H1 (cell line): ENCODE results near the gene LRRC61. TPM values are rescaled to one million over a fixed set of nuclear protein-coding genes. Genes with fewer than 3 reads are reported as not detected.
A peak's percentile ranks its signal among the peaks of the same experiment; 100 is the strongest.

ENCODE experiments used
- CTCF ChIA-PET: fragments of 300-600 bp; sonication (Branson Sonifier 250); formaldehyde crosslinking; loops from one replicate; lab custom pipeline; 2021; ENCODE audit not compliant: partially characterized antibody; lab: Charles Lee
- POLR2A ChIA-PET: fragments of 300-600 bp; sonication (Branson Sonifier 250); formaldehyde crosslinking; loops from one replicate; lab custom pipeline; 2021; ENCODE audit warnings: inconsistent platforms; ENCODE audit not compliant: partially characterized antibody; lab: Charles Lee
- DNase-seq, 2 experiments: peaks; one replicate each; pipeline versions ENCODE4 v3.0.0 to v3.0.0-alpha.2; 2010 to 2022; ENCODE audit warnings: low spot score in 2 of 2, low read depth in 1 of 2, mixed read lengths in 1 of 2
- FAIRE-seq: peaks from 2 replicates; lab custom pipeline; 2011; peaks lifted over from hg19 to GRCh38; lab: Jason Lieb, UNC
- H2AFZ ChIP-seq: 2 replicates; pipeline ENCODE4 v1.8.1; 2012; ENCODE audit warnings: low read length, inconsistent platforms
- H2AK5ac ChIP-seq: 2 replicates; pipeline ENCODE4 v1.6.1; 2013; ENCODE audit warnings: low read depth, low read length
- H2BK120ac ChIP-seq: replicated peaks from 2 replicates; pipeline ENCODE3; 2013; ENCODE audit warnings: low read depth, low read length, inconsistent platforms
- H2BK12ac ChIP-seq: 2 replicates; pipeline ENCODE4 v1.6.1; 2013; ENCODE audit warnings: low read depth, low read length
- H2BK15ac ChIP-seq: 2 replicates; pipeline ENCODE4 v1.6.1; 2013; ENCODE audit warnings: low read length
- H2BK20ac ChIP-seq: 2 replicates; pipeline ENCODE4 v1.6.1; 2013; ENCODE audit warnings: low read length
- H2BK5ac ChIP-seq: 2 replicates; pipeline ENCODE4 v1.6.1; 2013; ENCODE audit warnings: low read depth, low read length
- H3K14ac ChIP-seq: 2 replicates; pipeline ENCODE4 v1.6.1; 2013; ENCODE audit warnings: inconsistent platforms; ENCODE audit not compliant: insufficient read length
- H3K18ac ChIP-seq: 2 replicates; pipeline ENCODE4 v1.6.1; 2013; ENCODE audit warnings: low read length; ENCODE audit errors: extremely low read depth
- H3K23ac ChIP-seq: 2 replicates; pipeline ENCODE4 v1.6.1; 2013; ENCODE audit warnings: inconsistent platforms; ENCODE audit not compliant: insufficient read length
- H3K23me2 ChIP-seq: 2 replicates; pipeline ENCODE4 v1.6.1; 2013; ENCODE audit warnings: low read depth, low read length
- H3K27ac ChIP-seq: 2 replicates; pipeline ENCODE4 v1.6.1; 2011; ENCODE audit warnings: low read depth, low read length, inconsistent platforms
- H3K27me3 ChIP-seq, 4 experiments: replicated peaks in 1 of 4; 1 replicate in 1 of 4; 2 replicates in 3 of 4; pipeline versions ENCODE4 v1.6.1 to v1.8.1; 2011 to 2013; ENCODE audit warnings: low read length in 3 of 4, mild to moderate bottlenecking in 3 of 4, inconsistent platforms in 2 of 4, mixed read lengths in 2 of 4, moderate library complexity in 1 of 4; ENCODE audit not compliant: control insufficient read depth in 3 of 4, insufficient read depth in 3 of 4; ENCODE audit errors: extremely low read depth in 1 of 4
- H3K36me3 ChIP-seq, 4 experiments: 2 replicates each; pipeline versions ENCODE4 v1.6.1 to v1.8.1; 2011 to 2013; ENCODE audit warnings: mild to moderate bottlenecking in 4 of 4, low read length in 3 of 4, moderate library complexity in 2 of 4, control low read depth in 1 of 4, inconsistent platforms in 1 of 4; ENCODE audit not compliant: insufficient read depth in 4 of 4, control insufficient read depth in 2 of 4
- H3K4ac ChIP-seq: replicated peaks from 2 replicates; pipeline ENCODE3; 2013; ENCODE audit warnings: low read length, low read depth, mixed read lengths, inconsistent platforms; ENCODE audit not compliant: insufficient read length
- H3K4me1 ChIP-seq, 4 experiments: replicated peaks in 1 of 4; 1 replicate in 1 of 4; 2 replicates in 3 of 4; pipeline versions ENCODE4 v1.6.1 to v1.8.1; 2011 to 2013; ENCODE audit warnings: low read length in 3 of 4, inconsistent platforms in 2 of 4, mixed read lengths in 1 of 4; ENCODE audit not compliant: insufficient read depth in 4 of 4, control insufficient read depth in 3 of 4
- H3K4me2 ChIP-seq, 2 experiments: 2 replicates each; pipeline versions ENCODE4 v1.6.1 to v1.8.1; 2011 to 2013; ENCODE audit warnings: low read depth in 2 of 2, low read length in 2 of 2, control low read depth in 1 of 2, inconsistent platforms in 1 of 2, mild to moderate bottlenecking in 1 of 2; ENCODE audit not compliant: insufficient read depth in 1 of 2
- H3K4me3 ChIP-seq, 4 experiments: fragments of 200-600, 300-600 bp in 1 of 4; sonication (generic), shearing (Covaris generic), sonication (Bioruptor Twin) in 1 of 4; 2 replicates each; pipeline versions ENCODE4 v1.5.1 to v1.8.1; 2011 to 2016; ENCODE audit warnings: low read length in 4 of 4, low read depth in 3 of 4, control low read depth in 2 of 4, inconsistent platforms in 2 of 4, mild to moderate bottlenecking in 2 of 4, mixed read lengths in 1 of 4, moderate library complexity in 1 of 4; ENCODE audit not compliant: insufficient read depth in 2 of 4; ENCODE audit errors: extremely low read depth in 1 of 4
- H3K56ac ChIP-seq: replicated peaks from 2 replicates; pipeline ENCODE3; 2013; ENCODE audit warnings: low read depth, mild to moderate bottlenecking, mixed read lengths, low read length, inconsistent platforms; ENCODE audit not compliant: insufficient read length
- H3K79me1 ChIP-seq: 2 replicates; pipeline ENCODE4 v1.6.1; 2013; ENCODE audit warnings: low read depth, low read length, control low read depth
- H3K79me2 ChIP-seq, 2 experiments: 2 replicates each; pipeline versions ENCODE4 v1.6.1 to v1.8.1; 2012 to 2013; ENCODE audit warnings: low read length in 2 of 2, mild to moderate bottlenecking in 2 of 2, inconsistent platforms in 1 of 2; ENCODE audit not compliant: insufficient read depth in 2 of 2, control insufficient read depth in 1 of 2
- H3K9ac ChIP-seq, 4 experiments: replicated peaks in 1 of 4; 1 replicate in 1 of 4; 2 replicates in 3 of 4; pipeline versions ENCODE4 v1.6.1 to v1.8.1; 2011 to 2013; ENCODE audit warnings: low read depth in 3 of 4, low read length in 3 of 4, control low read depth in 2 of 4, mild to moderate bottlenecking in 2 of 4, moderate library complexity in 2 of 4, inconsistent platforms in 1 of 4; ENCODE audit errors: extremely low read depth in 1 of 4
- H3K9me3 ChIP-seq, 2 experiments: 2 replicates each; pipeline versions ENCODE4 v1.6.1 to v1.8.1; 2012 to 2013; ENCODE audit warnings: mild to moderate bottlenecking in 2 of 2, moderate library complexity in 2 of 2, control low read depth in 1 of 2, inconsistent platforms in 1 of 2, low read depth in 1 of 2, low read length in 1 of 2, mixed read lengths in 1 of 2; ENCODE audit not compliant: insufficient read depth in 2 of 2
- H4K20me1 ChIP-seq, 2 experiments: replicated peaks in 1 of 2; 2 replicates each; pipeline versions ENCODE3 to v1.8.1; 2011 to 2013; ENCODE audit warnings: inconsistent platforms in 2 of 2, low read length in 2 of 2, mild to moderate bottlenecking in 1 of 2; ENCODE audit not compliant: insufficient read depth in 2 of 2, control insufficient read depth in 1 of 2
- H4K5ac ChIP-seq: 2 replicates; pipeline ENCODE4 v1.6.1; 2013; ENCODE audit warnings: low read length, low read depth, mixed read lengths, inconsistent platforms; ENCODE audit not compliant: insufficient read length
- H4K8ac ChIP-seq: 2 replicates; pipeline ENCODE4 v1.8.0; 2013; ENCODE audit warnings: mild to moderate bottlenecking, moderate library complexity, low read length, inconsistent platforms; ENCODE audit not compliant: insufficient read depth; ENCODE audit errors: extremely low read depth
- H4K91ac ChIP-seq: replicated peaks from 2 replicates; pipeline ENCODE3; 2013; ENCODE audit warnings: low read length, mixed read lengths, inconsistent platforms; ENCODE audit not compliant: insufficient read length
- BACH1 ChIP-seq: IDR thresholded peaks from 2 replicates; pipeline ENCODE4 v1.6.1; 2012; ENCODE audit warnings: low read length, improper control_type of control experiment
- CTCF ChIP-seq, 3 experiments: IDR thresholded peaks; 1 replicate in 2 of 3; 2 replicates in 1 of 3; pipeline versions ENCODE4 v1.5.1 to v1.6.1; 2011; ENCODE audit warnings: low read length in 3 of 3, mild to moderate bottlenecking in 3 of 3, inconsistent platforms in 2 of 3, low read depth in 1 of 3, moderate library complexity in 1 of 3; ENCODE audit not compliant: insufficient read depth in 1 of 3; ENCODE audit errors: control extremely low read depth in 1 of 3
- EGR1 ChIP-seq: IDR thresholded peaks from 2 replicates; pipeline ENCODE4 v1.6.1; 2011; ENCODE audit warnings: low read depth, low read length, borderline replicate concordance
- MAFK ChIP-seq: IDR thresholded peaks from 2 replicates; pipeline ENCODE4 v1.6.1; 2012; ENCODE audit warnings: low read depth, mild to moderate bottlenecking, improper control_type of control experiment, low read length
- PHF8 ChIP-seq: fragments of 200-600 bp; sonication (generic); conservative IDR thresholded peaks from 2 replicates; pipeline ENCODE4 v1.7.1; 2012; ENCODE audit warnings: low read depth, mild to moderate bottlenecking, inconsistent platforms, low read length, moderate library complexity
- SP1 ChIP-seq: IDR thresholded peaks from 2 replicates; pipeline ENCODE4 v1.6.1; 2011; ENCODE audit warnings: low read depth, low read length
- SUZ12 ChIP-seq: fragments of 200-600 bp; sonication (generic); IDR thresholded peaks from 2 replicates; pipeline ENCODE4 v1.6.1; 2012; ENCODE audit warnings: mild to moderate bottlenecking, inconsistent platforms, low read length, moderate library complexity, mixed read lengths
- USF2 ChIP-seq: IDR thresholded peaks from 2 replicates; pipeline ENCODE4 v1.6.1; 2011; ENCODE audit warnings: low read length, improper control_type of control experiment
- YY1 ChIP-seq: IDR thresholded peaks from 2 replicates; pipeline ENCODE4 v1.6.1; 2011; ENCODE audit warnings: low read depth, mild to moderate bottlenecking, low read length
- WGBS, 2 experiments: shearing (Covaris generic) in 1 of 2; methylation state at CpG; one replicate each; pipeline versions ENCODE4 v1.1.6 to v1.1.7; 2013 to 2015; ENCODE audit warnings: low lambda C conversion rate in 2 of 2, mixed read lengths in 2 of 2, inconsistent platforms in 1 of 2, low coverage in 1 of 2, missing lambda C conversion rate in 1 of 2; ENCODE audit not compliant: insufficient replicate concordance in 2 of 2, insufficient coverage in 1 of 2, insufficient read length in 1 of 2; ENCODE audit errors: extremely low coverage in 1 of 2, missing lambda C conversion rate in 1 of 2; 5-methylcytosine and 5-hydroxymethylcytosine counted together
- polyA plus RNA-seq, 7 experiments: library from polyadenylated mRNA; depleted of rRNA in 3 of 7; stranded (reverse) in 5 of 7; unstranded in 2 of 7; fragments of >200 nt in 5 of 7; fragments of 200-250 nt in 2 of 7; gene quantifications; 1 replicate in 5 of 7; 2 replicates in 1 of 7; 4 replicates in 1 of 7; pipeline versions ENCODE4 v1.2.1 to v1.2.3, GENCODE V29; 2011 to 2013; ENCODE audit warnings: missing spikeins in 2 of 7, mixed read lengths in 2 of 7
- total RNA-seq: library from RNA; stranded (reverse); fragmentation: NEBNext Ultra II Directional; extraction: Animal tissue kit (Norgen Biotek cat#: 25700); gene quantifications from 2 replicates; pipeline ENCODE4 v1.2.1, GENCODE V29; 2021

Gene LRRC61
- total and polyA plus RNA-seq, 2 of the 8 experiments (the other 6 are each of a cell fraction or from before 2014, with no cell fraction given): 0.73 to 44.8 TPM

GRCh38 chr7:150334108-150334507 is 11.0 kb downstream of the LRRC61 start:
- H3K4me3 ChIP-seq: no peak overlapping the region
- peak overlapping the region; percentile 29 for H4K91ac ChIP-seq
- H3K14ac ChIP-seq: no peak overlapping the region
- no peak for FAIRE-seq
- H3K4me1 ChIP-seq: peaks cover 15 to 56% (median 34%) of the 10 kb centered on the region in 4 experiments
- peak overlapping the region; percentile 53; the same call in 1 of the 2 replicates for H2BK15ac ChIP-seq
- CTCF ChIA-PET: interaction anchor here (1.0 to 2.2 kb wide), 3 partner anchors 22 to 46 kb away, joined by 3 to 10 read pairs (median 3); no protein-coding TSS in a partner anchor
- peak overlapping the region; percentile 94 for H2BK12ac ChIP-seq
- H4K5ac ChIP-seq: no peak overlapping the region
- no peaks in the 10 kb centered on the region for H3K9me3 ChIP-seq
- 0 out of 2 replicates have a peak overlapping the region, but pooled peaks have one; percentile 61 for H2BK20ac ChIP-seq
- H2BK5ac ChIP-seq: peak overlapping the region; percentile 52; the same call in 1 of the 2 replicates
- no peak overlapping the region for H2BK120ac ChIP-seq
- H3K79me2 ChIP-seq: peaks cover 0 to 8% of the 10 kb centered on the region in 2 experiments; a peak in 2 of 4 replicates
- DNase-seq: no peak
- H2AK5ac ChIP-seq: peak overlapping the region; percentile 95
- POLR2A ChIA-PET: interaction anchor here (1.2 to 7.6 kb wide), 8 partner anchors 9 to 77 kb away, joined by 4 to 76 read pairs (median 6); partner anchors contain the start of genes ACTR3C, LRRC61 and REPIN1
- H3K23me2 ChIP-seq: no peaks in the 10 kb centered on the region
- peaks cover 2 to 22% (median 11%) of the 10 kb centered on the region in 4 experiments; a peak in 6 of 8 replicates for H3K36me3 ChIP-seq
- 0 out of 7 replicates have a peak, but pooled peaks cover 0 to 2% (median 0%) of the 10 kb centered on the region in 4 experiments for H3K27me3 ChIP-seq
- H3K4ac ChIP-seq: no peak overlapping the region
- WGBS, 2 experiments: 95% methylated on average over 8 of the region's 8 CpGs; no CpG with 5 or more reads in 1 of the 2 experiments
- H3K18ac ChIP-seq: peak overlapping the region; percentile 24; the same call in 1 of the 2 replicates
- H3K9ac ChIP-seq: no peak overlapping the region
- no peak overlapping the region for H3K23ac ChIP-seq
- no peak overlapping the region for H2AFZ ChIP-seq
- no peak overlapping the region for H3K27ac ChIP-seq
- peaks cover 3 to 13% of the 10 kb centered on the region in 2 experiments for H4K20me1 ChIP-seq
- H3K4me2 ChIP-seq: no peak overlapping the region
- peak overlapping the region; percentile 28 for H4K8ac ChIP-seq
- H3K56ac ChIP-seq: no peak overlapping the region
- peaks cover 6% of the 10 kb centered on the region for H3K79me1 ChIP-seq
- no peak for TF ChIP-seq USF2
- TF ChIP-seq SP1: no peak
- TF ChIP-seq BACH1: no peak
- TF ChIP-seq YY1: no peak
- no peak for TF ChIP-seq EGR1
- TF ChIP-seq CTCF (IDR thresholded peaks at IDR 0.05; ENCODE audit: control extremely low read depth in 1 of 3, insufficient read depth in 1 of 3, low read depth in 1 of 3, low read length in 3 of 3): no peak
- no peak for TF ChIP-seq SUZ12
- TF ChIP-seq PHF8: no peak
- TF ChIP-seq MAFK: no peak
